ENCODE measurements around the gene NOTUM. TPM values are rescaled to one million over a fixed set of nuclear protein-coding genes. Genes with fewer than 3 reads are reported as not detected.

Gene NOTUM
- total and polyA plus RNA-seq, 9 of the 15 experiments (the other 6 are each of a cell fraction or from before 2014, with no cell fraction given), result 0.03 to 14.0 (median 4.1) TPM

- no peak overlapping the region for H3K4me2 ChIP-seq (ENCODE audit: insufficient read depth, low read length)
- ChIA-PET CTCF (ENCODE audit: low intra/inter-chr PET ratio) (no interaction called here), POLR2A (no interaction called here)
- in situ Hi-C loops (cut with MboI), result no loop called here
- H3K9me1 ChIP-seq (ENCODE audit: control insufficient read depth, insufficient read depth, low read length), result peaks cover 3% of the 10 kb centered on the region
- FAIRE-seq, result no peak
- TF ChIP-seq CTBP1 (IDR thresholded peaks at IDR 0.05; ENCODE audit: borderline replicate concordance) (no peak), CHD1 (IDR thresholded peaks at IDR 0.05; ENCODE audit: low read length) (no peak), ZNF57 (CRISPR knock-in tag; IDR thresholded peaks at IDR 0.05) (no peak), FOXP1 (CRISPR knock-in tag; IDR thresholded peaks at IDR 0.05) (no peak), EP300 (IDR thresholded peaks at IDR 0.05; ENCODE audit: low read length) (no peak), PHB2 (IDR thresholded peaks at IDR 0.05; ENCODE audit: low read depth) (no peak), CEBPB (tag; IDR thresholded peaks at IDR 0.05) (no peak), KDM2B (CRISPR knock-in tag; IDR thresholded peaks at IDR 0.05) (no peak)
- TF ChIP-seq, protein P1, sequence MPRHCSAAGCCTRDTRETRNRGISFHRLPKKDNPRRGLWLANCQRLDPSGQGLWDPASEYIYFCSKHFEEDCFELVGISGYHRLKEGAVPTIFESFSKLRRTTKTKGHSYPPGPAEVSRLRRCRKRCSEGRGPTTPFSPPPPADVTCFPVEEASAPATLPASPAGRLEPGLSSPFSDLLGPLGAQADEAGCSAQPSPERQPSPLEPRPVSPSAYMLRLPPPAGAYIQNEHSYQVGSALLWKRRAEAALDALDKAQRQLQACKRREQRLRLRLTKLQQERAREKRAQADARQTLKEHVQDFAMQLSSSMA (CRISPR knock-in tag; IDR thresholded peaks at IDR 0.05), result no peak
- H3K36me3 ChIP-seq (ENCODE audit: control insufficient read depth, insufficient read depth, low read length), result peaks cover 6% of the 10 kb centered on the region; the same call in 1 of the 3 replicates
- 80% methylated on average over 27 of the region's 32 CpGs for WGBS (ENCODE audit: insufficient coverage, low coverage, missing lambda C conversion rate)
- no peak for ATAC-seq
- no peak overlapping the region for H3K27ac ChIP-seq (ENCODE audit: extremely low read depth, low read depth, low read length)
- peak overlapping the region in 1 of 2 experiments; percentile 76; a peak in 2 of 4 replicates for H3K9ac ChIP-seq (ENCODE audit: insufficient read depth in 1 of 2, low read depth in 2 of 2, low read length in 2 of 2)
- H3K79me2 ChIP-seq (ENCODE audit: control insufficient read depth, insufficient read depth, low read length), result no peaks in the 10 kb centered on the region
- H3K4me3 ChIP-seq, result no peak overlapping the region
- no peaks in the 10 kb centered on the region for H3K27me3 ChIP-seq (ENCODE audit: control insufficient read depth in 2 of 2, insufficient read depth in 2 of 2, low read length in 2 of 2)
- no peak for DNase-seq (ENCODE audit: extremely low read depth in 1 of 4, low spot score in 3 of 4)
- no TSS peak for BruUV-seq (replicated peaks)
- intact Hi-C loops (cut with micrococcal nuclease), result no loop called here
- 0 out of 2 replicates have a peak, but pooled peaks cover 1% of the 10 kb centered on the region for H4K20me1 ChIP-seq (replicated peaks; ENCODE audit: control insufficient read depth, insufficient read depth, low read length)
- H2AFZ ChIP-seq (ENCODE audit: low read depth, low read length), result no peak overlapping the region
- peaks cover 0 to 67% of the 10 kb centered on the region in 2 experiments; a peak in 2 of 5 replicates for H3K4me1 ChIP-seq (replicated peaks in 1 of 2; ENCODE audit: control insufficient read depth in 2 of 2, insufficient read depth in 2 of 2, low read length in 2 of 2)
- H3K9me3 ChIP-seq (replicated peaks; ENCODE audit: control insufficient read depth, insufficient read depth, low read depth, low read length), result no peaks in the 10 kb centered on the region
These were observed 40.0 kb upstream of the NOTUM start for GRCh38 chr17:82000803-82001570.
